NCI-H1105 (cell line): Measurements from ENCODE around the gene SPATA33.

Experiments used
- DNase-seq: peaks from one replicate; lab custom pipeline; 2025; lab: John Stamatoyannopoulos, UW

Gene SPATA33

GRCh38 chr16:89709716-89710432 lies 52.2 kb downstream of the SPATA33 start:
- no peak for DNase-seq

DNA sequence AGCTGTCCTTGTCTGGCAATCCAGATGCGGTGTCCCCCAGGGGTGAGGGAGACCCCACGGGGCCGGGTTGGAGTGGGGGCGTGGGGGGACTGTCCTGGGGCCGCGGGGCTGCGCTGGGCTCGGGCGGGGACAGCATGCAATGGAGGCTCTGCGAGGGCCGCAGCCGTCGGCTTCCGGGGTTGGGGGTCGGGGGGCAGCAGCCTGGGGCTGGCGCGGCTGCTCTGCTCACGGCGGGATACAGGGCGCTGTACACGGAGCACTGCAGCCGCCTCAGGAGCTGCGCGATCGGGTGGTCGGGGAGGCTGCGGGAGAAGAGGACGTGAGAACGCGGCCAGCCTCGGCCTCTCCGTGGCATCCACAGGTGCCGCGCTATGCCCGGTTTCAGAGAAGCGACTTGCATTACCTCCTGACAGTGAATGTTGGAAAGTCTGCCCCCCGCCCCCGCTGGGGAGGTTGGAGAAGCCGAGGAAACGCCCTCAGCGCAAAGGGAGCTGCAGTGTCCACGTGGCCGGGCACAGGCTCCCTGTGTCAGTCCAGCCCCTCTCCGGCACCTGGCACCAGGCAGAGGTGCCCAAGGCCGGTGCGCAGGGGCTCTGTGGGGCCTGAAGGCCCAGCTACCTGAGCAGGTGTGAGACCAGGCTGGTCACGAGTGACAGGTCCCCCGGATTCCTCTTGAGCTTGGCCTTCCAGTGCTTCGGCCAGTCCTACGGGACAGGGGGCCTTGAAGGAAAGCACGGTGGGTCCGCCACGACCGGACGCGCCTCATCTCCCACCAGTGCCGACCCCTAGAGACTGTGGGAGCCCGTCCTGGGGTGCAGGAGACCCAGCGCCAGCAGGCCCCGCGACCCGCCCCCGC lies 53.3 kb downstream of the SPATA33 start:
- DNase-seq: no peak

GRCh38 chr16:89711601-89712273 lies 54.1 kb downstream of the SPATA33 start:
- DNase-seq: no peak

DNA sequence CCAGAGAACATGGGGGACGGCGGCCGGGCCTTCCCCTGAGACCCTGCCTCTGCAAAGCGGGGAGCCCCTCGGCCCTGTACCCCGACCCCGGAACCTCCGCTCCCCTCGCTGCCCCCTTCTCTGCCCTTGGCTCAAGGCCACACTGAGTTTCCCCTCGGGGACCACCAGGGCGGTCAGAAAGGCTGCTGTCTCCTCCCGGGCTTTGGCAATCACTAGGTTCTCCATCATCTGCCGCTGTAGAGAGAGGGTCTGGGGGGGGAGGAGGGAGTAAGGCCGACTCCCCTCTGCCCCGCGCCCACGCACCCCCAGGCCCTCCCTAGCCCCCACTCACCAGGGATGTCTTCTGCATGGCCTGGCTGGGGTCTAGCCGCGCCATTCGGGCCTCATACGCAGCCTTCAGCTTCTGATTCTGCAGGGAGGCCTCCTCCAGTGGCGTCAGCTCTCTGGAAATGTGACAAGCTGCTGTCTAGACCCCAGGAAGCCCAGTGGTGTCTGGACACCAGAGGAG lies 54.7 kb downstream of the SPATA33 start:
- no peak for DNase-seq

DNA sequence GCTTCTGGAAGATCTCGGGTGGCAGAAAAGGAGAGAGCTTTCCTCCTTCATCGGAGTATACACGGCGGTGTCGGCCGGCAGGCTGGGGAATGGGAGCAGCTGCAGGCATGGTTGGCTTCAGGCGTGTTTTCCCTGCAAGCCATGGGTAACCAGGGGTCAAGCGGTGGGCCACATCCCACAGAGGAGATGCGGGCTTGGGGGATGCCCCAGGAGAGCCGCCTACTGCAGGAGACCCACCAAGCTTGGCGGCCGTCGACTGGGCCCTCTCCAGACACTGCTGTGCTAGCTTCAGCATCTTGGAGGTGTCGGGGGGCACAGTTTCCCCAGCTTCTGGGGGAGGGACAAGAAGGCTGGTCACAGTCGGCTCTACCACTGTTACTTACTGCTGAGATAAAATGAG lies 58.9 kb downstream of the SPATA33 start:
- no peak for DNase-seq

DNA sequence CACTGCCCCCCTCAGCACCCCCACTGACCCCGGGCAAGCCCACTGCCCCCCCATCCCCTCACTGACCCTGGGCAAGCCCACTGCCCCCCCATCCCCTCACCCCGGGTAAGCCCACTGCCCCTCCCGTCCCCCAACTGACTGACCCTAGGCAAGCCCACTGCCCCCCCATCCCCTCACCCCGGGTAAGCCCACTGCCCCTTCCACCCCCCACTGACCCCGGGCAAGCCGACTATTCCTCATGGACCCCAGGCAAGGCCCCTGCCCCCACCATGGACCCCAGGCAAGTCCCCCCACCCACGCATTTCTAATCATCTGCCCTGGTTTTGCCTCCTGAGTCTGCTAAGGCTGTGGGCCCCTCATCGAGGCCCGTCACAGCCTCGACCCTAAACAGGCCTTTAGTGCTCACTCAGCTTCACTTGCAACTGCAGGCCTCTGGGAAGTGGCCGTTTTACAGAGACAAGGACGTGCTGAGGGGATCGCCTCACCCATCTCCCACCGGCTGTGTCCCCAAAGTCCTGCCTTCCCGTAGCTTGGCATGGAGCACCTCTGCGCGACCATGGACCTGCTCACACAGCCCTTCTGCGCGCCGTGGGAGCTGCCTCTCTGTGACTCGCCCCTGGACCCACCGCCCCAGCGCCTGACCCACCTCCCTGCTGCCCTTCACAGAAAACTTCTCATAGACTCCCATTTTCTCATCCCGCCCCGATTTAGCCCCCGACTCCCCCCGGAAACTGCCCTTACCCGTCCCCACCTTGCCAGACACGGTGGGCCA lies 59.5 kb downstream of the SPATA33 start:
- no peak for DNase-seq

- DNase-seq: no peak
Observed at GRCh38 chr16:89717688-89718505, 60.3 kb downstream of the SPATA33 start.
